GM21786 (cell line): Measurements from ENCODE around the gene PGAP3.

ENCODE experiments used
- ATAC-seq: cut with Tn5 transposase; IDR thresholded peaks from one replicate; pipeline ENCODE4 v1.9.1; 2021; ENCODE audit not compliant: unreplicated experiment

PGAP3 gene

DNA sequence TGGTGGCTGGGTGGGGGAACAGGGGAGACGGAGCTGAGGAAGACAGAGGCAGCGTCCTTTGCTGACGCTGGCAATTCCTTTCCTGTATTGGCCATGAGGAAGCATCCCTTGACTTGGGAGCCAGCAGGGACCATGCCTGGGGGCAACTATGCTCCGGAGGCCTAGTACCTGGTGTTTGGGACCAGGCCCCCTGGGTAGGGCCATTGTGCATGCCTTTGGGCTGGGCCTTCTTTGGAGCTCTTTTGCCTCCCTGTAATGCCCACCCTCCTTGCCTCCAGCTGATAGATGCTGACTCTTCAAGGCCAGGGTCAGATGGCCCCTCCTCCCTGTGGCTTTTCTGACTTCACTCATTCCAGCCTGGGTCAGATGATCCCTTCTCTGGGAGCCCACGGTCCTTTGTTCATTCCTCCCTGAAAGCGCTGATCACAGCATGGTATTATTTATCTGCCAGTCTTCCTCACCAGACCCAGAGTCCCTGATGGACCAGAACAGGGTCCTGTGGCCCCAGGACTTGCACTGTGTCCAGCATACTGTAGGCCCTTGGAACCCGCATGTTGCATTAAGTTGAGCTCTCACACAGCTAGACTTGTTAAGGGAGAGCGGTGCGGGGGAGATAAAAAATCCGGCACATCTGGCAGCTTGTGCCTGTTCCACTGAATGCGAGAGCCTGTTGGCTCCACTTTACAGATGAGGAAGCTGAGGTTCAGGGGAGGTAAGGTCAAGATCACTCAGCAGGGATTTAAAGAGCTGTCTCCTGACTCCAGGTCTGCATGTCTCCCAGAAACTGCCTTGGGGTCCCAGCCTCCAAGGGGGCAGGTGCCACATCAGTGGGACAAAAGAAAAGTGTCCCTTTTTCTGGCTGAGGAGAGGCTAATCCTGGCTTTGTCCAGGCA, 48.0 kb downstream of the PGAP3 start:
- no peak for ATAC-seq

DNA sequence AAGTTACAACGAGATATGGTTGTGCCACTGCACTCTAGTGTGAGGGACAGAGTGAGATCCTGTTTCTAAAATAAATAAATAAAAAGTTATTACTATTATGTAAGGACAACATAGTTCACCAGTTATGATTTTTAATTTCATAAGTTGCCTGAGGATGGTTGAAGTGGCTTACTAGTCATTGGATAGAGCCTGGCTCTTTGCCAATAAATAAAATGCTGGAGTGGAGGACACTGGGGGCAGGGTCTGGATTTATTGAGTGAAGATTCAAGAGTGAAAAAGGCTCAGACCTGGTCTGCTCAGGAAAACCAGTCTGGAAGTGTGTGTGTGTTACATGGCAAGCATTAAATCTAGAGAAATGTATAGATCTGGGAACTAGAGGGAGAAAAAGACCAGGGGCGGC, 48.8 kb downstream of the PGAP3 start:
- ATAC-seq, result no peak

- no peak for ATAC-seq
Observed at GRCh38 chr17:39638317-39638716, 49.5 kb downstream of the PGAP3 start.

GRCh38 chr17:39636927-39637736, 50.7 kb downstream of the PGAP3 start, which contains the start of gene STARD3:
Gene STARD3, plus strand, starts transcription at chr17:39637144. Its CDS starts 16,388 bp downstream, at chr17:39653532.
- peak; percentile 71 for ATAC-seq

- peak; percentile 12 for ATAC-seq
Observed at GRCh38 chr17:39636587-39636926, 51.3 kb downstream of the PGAP3 start.

- ATAC-seq, result no peak
Observed at GRCh38 chr17:39635614-39636176, 52.2 kb downstream of the PGAP3 start.

DNA sequence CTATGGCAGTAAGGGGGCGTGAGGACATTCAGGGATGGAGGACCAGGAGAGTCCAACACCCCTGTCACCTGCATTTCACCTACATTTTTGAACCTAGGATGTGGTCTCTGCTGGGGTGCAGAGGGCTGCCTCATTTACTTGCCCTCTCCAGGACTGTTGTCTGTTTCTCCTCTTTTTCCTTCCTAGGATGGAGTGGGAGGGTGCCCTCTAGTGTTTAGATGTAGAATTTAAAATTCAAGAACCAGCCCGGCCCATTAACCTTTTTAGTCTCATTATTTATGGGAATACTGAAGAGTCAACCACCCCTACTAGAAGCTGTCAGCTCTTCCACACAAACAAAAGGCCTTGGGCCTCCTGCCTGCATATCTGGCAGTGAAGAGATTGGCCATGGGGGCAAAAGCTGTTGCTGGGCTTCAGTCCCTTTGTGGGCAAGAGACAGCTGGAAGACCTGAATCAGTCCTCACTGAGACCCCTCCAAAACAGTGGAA, 53.4 kb downstream of the PGAP3 start:
- no peak for ATAC-seq

- ATAC-seq, result no peak
Observed at GRCh38 chr17:39633570-39634183, 54.2 kb downstream of the PGAP3 start.

- ATAC-seq, result no peak
Observed at GRCh38 chr17:39632153-39632941, 55.5 kb downstream of the PGAP3 start.

GRCh38 chr17:39631403-39631802, 56.5 kb downstream of the PGAP3 start:
- no peak for ATAC-seq

GRCh38 chr17:39629898-39630297, 58.0 kb downstream of the PGAP3 start:
- ATAC-seq, result no peak

GRCh38 chr17:39629494-39629880, 58.4 kb downstream of the PGAP3 start:
- ATAC-seq, result no peak

- no peak for ATAC-seq
Observed at GRCh38 chr17:39628655-39629493, 59.0 kb downstream of the PGAP3 start.

GRCh38 chr17:39627712-39628516, 59.9 kb downstream of the PGAP3 start:
- ATAC-seq, result no peak

GRCh38 chr17:39627047-39627711, 60.7 kb downstream of the PGAP3 start:
- ATAC-seq, result no peak

DNA sequence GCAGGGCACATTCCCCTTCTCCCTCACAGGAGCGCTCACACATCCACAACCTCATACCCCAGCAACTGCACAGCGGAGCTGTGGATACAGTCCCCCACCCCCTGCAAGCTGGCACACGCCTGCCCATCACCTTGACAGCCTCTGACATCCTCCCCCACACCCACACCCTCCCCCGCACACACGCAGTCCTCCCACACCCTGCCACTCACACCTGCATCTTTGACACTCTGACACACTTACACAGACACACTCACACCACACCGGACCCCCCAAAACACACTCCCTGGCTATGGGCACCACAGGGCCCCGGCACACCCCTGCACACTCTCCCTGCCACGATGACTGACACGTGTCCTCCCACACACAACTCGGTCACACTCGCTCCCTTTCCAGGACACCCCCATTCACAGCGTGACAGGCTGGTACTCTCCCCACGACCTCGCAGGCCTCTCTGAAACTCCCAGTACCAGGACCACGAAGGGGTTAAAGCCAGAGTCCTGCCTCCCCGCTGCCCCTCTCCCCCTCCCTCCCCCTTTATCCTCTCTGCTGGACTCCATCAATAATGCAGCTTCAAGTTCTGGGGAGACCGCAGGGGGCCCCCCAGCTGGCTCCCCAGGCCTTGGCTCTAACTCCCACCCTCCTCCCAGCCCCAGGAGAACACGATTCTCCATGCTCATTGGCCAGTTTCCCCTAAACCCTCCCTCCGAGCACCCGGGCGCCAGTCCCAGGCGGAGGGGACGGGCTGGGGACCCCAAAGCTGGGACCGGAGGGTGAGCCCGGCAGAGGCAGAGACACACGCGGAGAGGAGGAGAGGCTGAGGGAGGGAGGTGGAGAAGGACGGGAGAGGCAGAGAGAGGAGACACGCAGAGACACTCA, 61.4 kb downstream of the PGAP3 start, which contains the start of gene PPP1R1B:
Gene PPP1R1B (plus strand): TSS at position 782 of the 876 bp plus-strand sequence. CDS start 441 bp downstream, outside the sequence.
- no peak for ATAC-seq

GRCh38 chr17:39625198-39625785, 62.6 kb downstream of the PGAP3 start:
- no peak for ATAC-seq
